Cortex of kidney (tissue), 1 donor: ENCODE data around the gene MORN1.

Experiments
- DNase-seq: peaks from one replicate; lab custom pipeline; 2025; lab: John Stamatoyannopoulos, UW

Gene MORN1

DNA sequence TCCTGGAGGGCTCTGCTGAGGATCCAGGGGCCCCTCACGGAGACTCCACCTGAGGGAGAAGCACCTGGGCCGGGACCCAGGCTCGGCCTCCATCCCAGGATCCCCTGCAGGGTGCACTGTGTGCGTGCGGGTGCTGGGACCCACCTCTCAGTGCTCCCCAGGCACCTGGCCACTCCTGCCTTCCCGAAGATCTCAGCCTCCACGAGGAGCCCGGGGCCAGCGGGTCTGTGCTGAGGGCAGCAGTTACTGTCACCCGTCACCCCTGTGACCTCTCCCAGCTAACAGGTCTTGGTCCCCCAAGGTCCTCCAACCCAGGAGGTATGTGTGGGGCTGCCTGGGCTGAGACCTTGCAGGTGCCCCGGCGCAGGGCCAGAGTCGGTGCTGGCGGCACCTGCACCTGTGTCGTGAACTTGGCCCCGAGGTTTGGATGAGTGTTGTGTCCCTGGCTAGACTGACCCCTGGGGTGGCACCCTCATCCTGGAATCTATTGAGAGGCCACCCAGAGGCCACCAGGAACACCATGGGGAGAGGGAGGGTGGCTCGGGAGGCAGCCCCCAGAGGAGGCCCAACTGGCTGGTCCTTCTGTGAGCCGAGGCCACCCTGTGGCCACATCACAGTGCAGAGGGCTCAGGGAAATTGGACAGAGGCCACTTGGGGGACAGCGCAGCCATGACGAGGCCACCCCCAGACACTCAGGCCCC is 17.7 kb downstream of the MORN1 start:
- DNase-seq = no peak

- DNase-seq = no peak
Measured at GRCh38 chr1:2372551-2373490, 18.5 kb downstream of the MORN1 start.

GRCh38 chr1:2368053-2368744 is 23.2 kb downstream of the MORN1 start:
- no peak for DNase-seq

GRCh38 chr1:2363847-2364513 is 27.4 kb downstream of the MORN1 start:
- no peak for DNase-seq

DNA sequence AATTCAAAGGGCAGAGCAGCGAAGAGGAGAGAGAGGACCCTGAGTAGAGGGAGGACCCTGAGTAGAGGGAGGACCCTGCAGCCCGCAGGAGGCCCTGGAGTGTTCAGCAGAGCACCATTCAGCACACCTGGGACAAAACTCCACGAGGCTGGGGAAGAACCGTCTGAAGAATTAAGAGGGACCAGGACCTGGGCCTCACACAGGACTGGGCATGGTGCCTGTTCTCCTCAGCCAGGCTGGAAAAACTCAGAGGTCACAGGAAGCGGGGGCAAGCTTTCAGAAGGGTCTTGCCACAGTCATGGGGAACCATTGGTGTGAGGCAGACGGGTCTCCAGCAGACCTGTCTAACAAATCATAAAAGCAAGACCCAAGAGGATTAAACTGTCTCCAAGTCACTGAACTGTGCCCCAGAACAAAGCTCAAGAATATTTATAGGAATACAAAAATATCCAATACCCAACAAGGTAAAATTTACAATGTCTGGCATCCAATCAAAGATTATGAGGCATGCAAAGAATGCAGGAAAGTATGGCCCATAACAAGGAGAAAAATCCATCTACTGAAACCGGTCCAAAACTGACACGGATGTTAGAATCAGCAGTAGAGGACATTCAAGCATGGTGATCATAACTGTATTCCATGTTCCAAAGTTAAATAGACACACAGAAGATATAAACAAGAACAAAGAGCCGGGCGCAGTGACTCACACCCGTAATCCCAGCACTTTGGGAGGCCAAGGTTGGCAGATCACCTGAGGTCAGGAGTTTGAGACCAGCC is 30.6 kb downstream of the MORN1 start:
- DNase-seq = no peak

DNA sequence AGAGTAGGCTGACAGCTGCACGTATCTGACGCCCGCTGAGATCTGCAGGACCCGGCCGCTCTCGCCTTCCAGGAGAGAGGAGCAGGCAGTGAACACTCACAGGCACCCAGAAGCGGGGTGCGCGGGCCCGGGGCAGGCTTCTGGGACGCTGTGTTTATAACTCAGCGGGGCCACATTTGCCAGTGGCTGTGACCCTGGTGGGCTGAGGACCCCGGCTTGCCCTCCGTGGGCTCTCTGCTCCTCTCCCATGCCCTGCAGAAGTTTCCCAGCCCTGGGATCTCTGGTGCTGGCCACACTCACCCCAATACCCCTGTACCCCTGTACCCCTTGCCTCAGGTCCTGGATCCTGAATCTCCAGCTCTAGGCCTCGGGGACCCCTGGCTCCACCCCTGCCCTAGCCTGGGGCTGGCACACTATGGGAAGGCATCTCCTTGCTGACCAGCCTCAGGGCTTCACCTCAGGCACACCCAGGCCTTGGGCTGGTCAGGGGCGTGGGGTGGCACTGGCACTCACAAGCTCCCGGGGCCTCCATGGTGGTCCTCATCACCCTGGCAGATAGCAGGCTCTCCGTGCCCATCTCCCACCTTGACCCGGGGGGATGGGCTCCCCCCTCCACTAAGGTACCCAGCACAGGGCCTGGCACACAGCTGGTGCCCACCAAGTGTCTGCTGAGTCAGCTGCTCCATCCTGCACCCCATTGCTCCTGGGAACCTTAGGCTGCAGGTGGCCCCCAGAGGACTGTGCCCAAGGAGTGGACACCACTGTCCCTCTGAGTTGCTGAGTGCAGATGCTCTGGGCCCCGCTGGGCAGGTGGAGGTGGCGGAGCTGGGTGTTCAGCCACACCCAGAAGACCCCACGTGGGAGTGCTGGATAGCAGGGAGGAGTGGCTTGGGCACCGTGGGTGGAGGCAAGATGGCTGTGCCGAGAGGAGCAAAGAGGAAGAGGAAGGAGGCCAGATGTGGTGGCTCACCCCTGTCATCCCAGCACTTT is 32.4 kb downstream of the MORN1 start:
- DNase-seq = no peak

DNA sequence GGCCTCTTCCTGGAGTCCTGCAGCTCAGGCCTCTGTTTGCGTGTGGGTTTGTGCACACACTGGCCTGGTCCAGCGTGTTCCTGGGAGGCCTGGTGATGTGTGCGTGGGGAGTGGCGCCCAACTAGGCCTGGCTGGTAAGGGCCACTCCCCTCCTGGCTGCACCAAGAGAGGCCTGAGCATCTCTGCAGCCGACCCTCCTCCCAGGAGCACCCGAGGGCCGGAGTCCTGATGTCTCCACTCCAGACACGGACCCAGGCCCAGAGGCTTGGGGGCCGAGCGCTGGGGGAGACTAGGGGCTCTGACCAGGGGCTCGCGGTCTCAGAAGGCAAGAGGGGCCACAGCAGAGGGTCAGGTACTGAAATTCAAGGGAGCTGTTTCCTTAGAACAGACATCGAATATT is 33.3 kb downstream of the MORN1 start:
- no peak for DNase-seq

DNA sequence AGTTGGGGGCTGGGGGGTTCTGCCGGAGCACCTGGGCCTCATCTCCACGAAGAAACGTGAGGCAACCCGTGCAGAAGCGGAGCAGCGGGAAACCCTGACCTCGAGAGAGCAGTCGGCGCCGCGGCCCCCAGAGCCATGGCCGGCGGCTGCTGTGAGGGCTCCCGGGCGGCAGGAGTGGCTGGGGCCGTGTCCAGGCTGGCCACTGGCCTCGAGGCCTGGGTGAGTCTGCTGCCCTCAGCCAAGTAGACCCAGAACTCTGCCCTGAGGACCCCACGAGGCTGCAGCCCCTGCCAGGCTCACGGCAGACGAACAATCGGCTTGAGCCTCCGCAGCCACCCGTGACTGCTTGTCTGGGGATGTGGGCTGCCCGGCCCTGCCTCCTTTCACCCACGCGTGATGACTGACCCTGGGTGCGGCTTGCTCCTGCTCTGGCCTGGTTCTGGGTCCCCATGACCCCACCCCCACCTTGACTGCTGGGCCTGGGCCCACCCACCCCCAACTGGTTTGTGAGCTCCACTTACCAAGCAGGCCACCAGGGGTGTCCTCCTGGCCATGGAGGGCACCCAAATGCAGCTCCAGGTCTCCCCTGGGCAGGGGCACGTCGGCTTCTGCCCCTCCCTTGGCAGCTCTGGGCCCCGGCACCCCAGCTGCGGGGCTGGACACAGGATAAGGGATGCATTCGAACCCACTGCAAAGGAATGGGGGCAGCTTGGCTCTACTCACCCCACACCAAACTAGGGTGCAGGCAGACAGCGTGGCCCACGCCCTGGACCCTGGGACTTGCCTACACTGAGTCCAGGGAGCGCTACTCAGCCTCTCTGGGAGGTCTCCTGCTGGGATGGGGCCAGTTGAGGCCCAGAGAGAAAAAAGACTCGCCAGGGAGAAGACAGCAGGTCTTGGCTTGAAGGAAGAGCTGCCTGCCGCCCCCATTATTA is 34.2 kb downstream of the MORN1 start:
- no peak for DNase-seq

- no peak for DNase-seq
Measured at GRCh38 chr1:2356401-2356800, 35.0 kb downstream of the MORN1 start.

DNA sequence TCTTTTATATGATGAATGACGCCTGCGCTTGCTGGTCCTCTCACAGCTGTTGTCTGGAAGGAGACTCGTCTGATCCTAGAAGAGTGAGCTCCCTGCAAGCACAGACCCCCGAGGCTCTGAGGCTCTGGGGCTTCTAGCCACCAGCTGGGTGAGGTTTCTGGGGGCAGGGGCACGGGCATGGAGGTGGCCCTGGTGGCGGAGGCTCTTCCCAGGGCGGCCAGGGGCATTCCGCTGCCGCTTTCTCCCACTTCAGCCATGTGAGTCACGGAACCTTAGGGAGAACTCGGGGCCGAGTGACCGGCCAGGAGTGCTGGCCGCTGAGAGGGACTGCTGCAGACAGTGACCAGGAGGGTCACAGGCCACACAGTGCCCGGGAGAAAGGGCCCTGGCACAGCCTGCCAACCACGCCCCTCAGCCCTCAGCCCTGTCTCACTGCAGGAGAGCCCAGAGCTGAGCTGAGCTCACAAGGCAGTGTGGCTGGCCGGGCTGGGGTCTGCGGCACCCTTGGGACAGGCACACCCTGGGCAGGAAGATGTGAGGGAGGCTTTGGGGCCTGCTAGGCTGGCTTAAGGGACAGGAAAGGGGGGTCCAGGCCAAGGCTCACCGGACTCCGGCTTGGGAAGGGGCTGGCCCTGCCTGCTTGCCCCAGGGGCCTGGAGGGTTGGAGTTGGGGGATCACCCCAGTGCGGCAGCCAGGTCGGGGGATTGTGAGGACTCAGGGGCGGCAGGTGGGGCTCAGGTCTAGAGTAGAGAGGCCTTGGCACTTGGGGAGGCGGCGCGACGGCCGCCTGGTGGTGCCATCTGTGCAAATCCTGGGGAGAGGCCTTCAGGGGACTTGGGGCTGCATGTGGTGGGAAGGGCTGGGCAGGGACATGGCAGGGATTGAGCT is 35.7 kb downstream of the MORN1 start:
- no peak for DNase-seq

- no peak for DNase-seq
Measured at GRCh38 chr1:2354511-2355372, 36.6 kb downstream of the MORN1 start.

DNA sequence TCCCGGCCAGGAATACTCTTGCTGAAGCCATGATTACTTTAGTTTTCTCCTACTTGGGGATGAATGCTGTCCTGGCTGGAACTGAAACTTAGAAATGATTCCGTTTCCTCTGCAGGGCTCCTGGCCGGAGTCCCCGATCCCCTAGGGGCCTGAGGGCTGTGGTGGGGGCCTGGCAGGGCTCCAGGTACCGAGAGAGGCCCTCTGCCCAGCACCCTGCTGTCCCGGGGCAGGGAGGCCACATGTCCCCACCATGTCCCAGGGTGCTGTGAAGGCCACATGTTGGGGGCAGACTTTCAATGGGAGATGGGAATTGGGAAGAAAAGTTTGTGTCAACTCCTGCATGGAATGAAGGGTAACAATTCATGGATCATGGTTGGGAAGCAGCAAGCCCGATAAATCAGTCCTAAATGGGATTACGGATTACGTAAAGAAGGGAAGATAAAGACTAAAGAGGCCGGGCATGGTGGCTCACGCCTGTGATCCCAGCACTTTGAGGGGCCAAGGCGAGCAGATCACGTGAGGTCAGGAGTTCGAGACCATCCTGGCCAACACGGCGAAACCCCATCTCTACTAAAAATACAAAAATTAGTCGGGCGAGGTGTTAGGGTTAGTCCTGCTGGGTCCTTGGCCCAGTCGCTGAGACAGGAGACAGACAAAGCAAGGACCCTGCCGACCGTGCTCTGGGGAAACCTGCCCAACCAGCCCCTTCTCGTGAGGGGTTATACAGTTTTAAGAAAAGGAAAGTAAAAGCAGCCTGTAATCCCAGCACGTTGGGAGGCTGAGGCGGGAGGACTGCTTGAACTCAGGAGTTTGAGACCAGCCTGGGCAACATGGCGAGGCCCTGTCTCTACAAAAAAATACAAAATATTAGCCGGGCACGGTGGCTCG is 37.6 kb downstream of the MORN1 start:
- no peak for DNase-seq

- no peak for DNase-seq
Measured at GRCh38 chr1:2352897-2353550, 38.3 kb downstream of the MORN1 start.

GRCh38 chr1:2352341-2352896 is 38.9 kb downstream of the MORN1 start:
- DNase-seq = no peak

DNA sequence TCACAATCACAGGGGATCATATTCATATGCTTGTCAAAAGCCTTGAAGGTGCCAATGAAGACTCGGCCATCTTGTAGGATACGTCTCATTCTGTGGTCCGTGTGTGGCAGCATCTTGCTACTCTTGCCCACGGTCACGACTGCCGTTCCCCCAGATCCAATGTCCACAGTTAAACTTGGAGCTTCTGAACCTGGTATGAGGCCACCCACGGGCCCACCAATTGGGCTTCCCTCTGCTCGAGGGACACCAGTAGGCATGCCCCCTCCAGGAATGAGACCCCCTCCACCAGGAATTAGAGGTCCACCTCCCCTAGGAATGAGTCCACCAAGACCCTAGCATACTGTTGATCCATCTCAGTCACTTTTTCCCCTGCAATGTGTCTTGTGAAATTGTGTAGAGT is 39.6 kb downstream of the MORN1 start:
- DNase-seq = no peak
